ENCODE data around the gene RPS6KA4. TPM values are rescaled to one million over a fixed set of nuclear protein-coding genes. Genes with fewer than 3 reads are reported as not detected.

The RPS6KA4 gene
- total RNA-seq, 2 experiments from 2014 or later: 7.3 to 9.2 TPM

DNA sequence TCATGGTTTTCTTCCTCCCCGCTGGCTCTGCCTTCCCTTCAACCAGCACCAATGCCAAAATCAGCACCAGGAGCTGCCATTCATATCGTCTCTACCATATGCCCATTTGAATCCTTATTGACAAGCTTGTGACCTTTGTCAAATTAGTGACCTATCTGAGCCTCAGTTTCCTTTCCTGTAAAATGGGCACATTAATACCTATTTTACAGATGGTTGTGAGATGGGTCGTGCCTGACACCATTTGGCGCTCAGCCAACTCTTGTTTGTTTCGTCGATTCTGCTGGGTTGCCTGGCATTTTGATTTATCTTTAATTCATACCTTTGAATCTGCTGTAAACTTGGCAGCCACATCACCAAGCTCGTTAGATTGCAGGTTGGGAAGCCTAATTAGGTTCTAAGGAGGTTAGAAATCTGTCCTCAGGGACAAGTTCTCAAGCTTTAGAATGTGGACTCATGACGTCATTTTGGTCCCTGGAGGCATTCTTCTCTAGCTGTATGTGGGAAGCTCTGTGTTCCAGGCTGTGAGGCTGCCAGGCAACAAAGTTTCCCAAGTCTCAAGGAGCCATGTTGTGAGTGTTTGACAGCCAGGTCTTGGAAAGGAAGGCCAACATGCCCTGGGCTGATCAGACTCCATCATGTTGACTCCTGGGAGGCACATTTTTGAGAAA is 61.0 kb downstream of the RPS6KA4 start:
- intact Hi-C loops (cut with DNase I, micrococcal nuclease): no loop called here
- Mint-ChIP-seq H3K27ac (no peak overlapping the region), H3K4me3 (no peak overlapping the region), H3K36me3 (ENCODE audit: low read depth) (no peaks in the 10 kb centered on the region), H3K27me3 (no peaks in the 10 kb centered on the region), H3K9me3 (peaks cover 3% of the 10 kb centered on the region), H3K4me1 (ENCODE audit: low read depth) (no peaks in the 10 kb centered on the region)
- TF ChIP-seq, protein P1, sequence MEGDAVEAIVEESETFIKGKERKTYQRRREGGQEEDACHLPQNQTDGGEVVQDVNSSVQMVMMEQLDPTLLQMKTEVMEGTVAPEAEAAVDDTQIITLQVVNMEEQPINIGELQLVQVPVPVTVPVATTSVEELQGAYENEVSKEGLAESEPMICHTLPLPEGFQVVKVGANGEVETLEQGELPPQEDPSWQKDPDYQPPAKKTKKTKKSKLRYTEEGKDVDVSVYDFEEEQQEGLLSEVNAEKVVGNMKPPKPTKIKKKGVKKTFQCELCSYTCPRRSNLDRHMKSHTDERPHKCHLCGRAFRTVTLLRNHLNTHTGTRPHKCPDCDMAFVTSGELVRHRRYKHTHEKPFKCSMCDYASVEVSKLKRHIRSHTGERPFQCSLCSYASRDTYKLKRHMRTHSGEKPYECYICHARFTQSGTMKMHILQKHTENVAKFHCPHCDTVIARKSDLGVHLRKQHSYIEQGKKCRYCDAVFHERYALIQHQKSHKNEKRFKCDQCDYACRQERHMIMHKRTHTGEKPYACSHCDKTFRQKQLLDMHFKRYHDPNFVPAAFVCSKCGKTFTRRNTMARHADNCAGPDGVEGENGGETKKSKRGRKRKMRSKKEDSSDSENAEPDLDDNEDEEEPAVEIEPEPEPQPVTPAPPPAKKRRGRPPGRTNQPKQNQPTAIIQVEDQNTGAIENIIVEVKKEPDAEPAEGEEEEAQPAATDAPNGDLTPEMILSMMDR (IDR thresholded peaks at IDR 0.05): no peak
- ChIA-PET CTCF (no interaction called here), POLR2A (no interaction called here)
- no peaks in the 10 kb centered on the region for H3K27me3 ChIP-seq (ENCODE audit: control insufficient read depth in 1 of 2, insufficient read depth in 2 of 2, low read length in 2 of 2)
- H3K4me3 ChIP-seq (ENCODE audit: low read length): no peak overlapping the region
- no peak for DNase-seq
- ATAC-seq (ENCODE audit: poor library complexity): no peak
- peaks cover 4% of the 10 kb centered on the region for H3K4me1 ChIP-seq (ENCODE audit: insufficient read depth, low read length)
- H3K27ac ChIP-seq (ENCODE audit: low read depth in 1 of 2, low read length in 2 of 2): no peak overlapping the region
- H3K9me3 ChIP-seq (ENCODE audit: control insufficient read depth in 1 of 2, insufficient read depth in 1 of 2, low read length in 2 of 2): peaks cover 0 to 6% of the 10 kb centered on the region in 2 experiments
- no peaks in the 10 kb centered on the region for H3K36me3 ChIP-seq (ENCODE audit: insufficient read depth, low read length)

Small RNA genes lying within 50 kb of the gene (microRNA-seq; reads per million reads assigned to microRNA genes)
- gene MIR1237 (ENCODE audit: borderline microRNAs expressed, borderline replicate concordance) (1.2 reads per million), gene MIR7155 (ENCODE audit: borderline microRNAs expressed, borderline replicate concordance) (not detected)

Other genes starting within 250 kb of the RPS6KA4 start
- gene MACROD1, start 193.0 kb upstream of the RPS6KA4 start, total RNA-seq: 1 to 10 TPM; 6.0 to 6.3 TPM
- 10 to 100 TPM; 29.0 to 37.5 TPM for gene STIP1, start 173.0 kb upstream of the RPS6KA4 start, total RNA-seq
- 10 to 100 TPM; 55.8 to 61.1 TPM for gene FERMT3, start 152.4 kb upstream of the RPS6KA4 start, total RNA-seq
- 10 to 100 TPM; 11.3 to 11.5 TPM for gene TRPT1, start 133.0 kb upstream of the RPS6KA4 start, total RNA-seq
- 10 to 100 TPM; 26.8 to 26.9 TPM for gene NUDT22, start 132.9 kb upstream of the RPS6KA4 start, total RNA-seq
- gene DNAJC4, start 128.6 kb upstream of the RPS6KA4 start, total RNA-seq: 10 to 100 TPM; 35.9 to 37.9 TPM
- 10 to 100 TPM; 39.7 to 48.7 TPM for gene VEGFB, start 124.6 kb upstream of the RPS6KA4 start, total RNA-seq
- gene FKBP2, start 118.1 kb upstream of the RPS6KA4 start, total RNA-seq: 10 to 100 TPM; 11.2 to 14.6 TPM
- gene PPP1R14B, start 112.2 kb upstream of the RPS6KA4 start, total RNA-seq: 10 to 100 TPM; 17.1 to 21.0 TPM
- gene PLCB3, start 107.6 kb upstream of the RPS6KA4 start, total RNA-seq: 1 to 10 TPM; 2.5 to 2.7 TPM
- gene BAD, start 74.5 kb upstream of the RPS6KA4 start, total RNA-seq: 10 to 100 TPM; 22.5 to 23.0 TPM
- 10 to 100 TPM; 13.8 to 16.6 TPM for gene GPR137, start 73.3 kb upstream of the RPS6KA4 start, total RNA-seq
- under 1 TPM in 1 of 2 experiments, not detected in 1; 0.14 TPM for gene KCNK4, start 67.9 kb upstream of the RPS6KA4 start, total RNA-seq
- not detected for gene CATSPERZ, start 58.8 kb upstream of the RPS6KA4 start, total RNA-seq
- 10 to 100 TPM; 10.9 to 12.0 TPM for gene ESRRA, start 53.6 kb upstream of the RPS6KA4 start, total RNA-seq
- 10 to 100 TPM; 70.5 to 71.4 TPM for gene TRMT112, start 41.6 kb upstream of the RPS6KA4 start, total RNA-seq
- gene PRDX5, start 41.0 kb upstream of the RPS6KA4 start, total RNA-seq: 10 to 100 TPM; 31.7 to 33.1 TPM
- 100 to 1,000 TPM; 107 to 112 TPM for gene CCDC88B, start 19.0 kb upstream of the RPS6KA4 start, total RNA-seq
- not detected for gene SLC22A11, start 196.8 kb downstream of the RPS6KA4 start, total RNA-seq
- gene SLC22A12, start 232.1 kb downstream of the RPS6KA4 start, total RNA-seq: not detected